Keratinocyte (primary cell): ENCODE measurements around the gene SFRP2. TPM values are rescaled to one million over a fixed set of nuclear protein-coding genes. Genes with fewer than 3 reads are reported as not detected.

Experiments used
- DNase-seq: peaks from one replicate; pipeline ENCODE4 v3.0.0-alpha.2; 2011; ENCODE audit warnings: low read depth, missing footprints, low spot score
- FAIRE-seq: peaks from 2 replicates; lab custom pipeline; 2011; peaks lifted over from hg19 to GRCh38; lab: Jason Lieb, UNC
- H2AFZ ChIP-seq: 2 replicates; pipeline ENCODE4 v1.6.0; 2012; ENCODE audit warnings: low read length, control low read depth, inconsistent platforms; ENCODE audit not compliant: control insufficient read depth
- H3K27ac ChIP-seq: 2 replicates; pipeline ENCODE4 v1.5.1; 2011; ENCODE audit warnings: low read length; ENCODE audit not compliant: control insufficient read depth, insufficient read depth
- H3K27me3 ChIP-seq: 3 replicates; pipeline ENCODE4 v1.6.0; 2011; ENCODE audit warnings: low read length; ENCODE audit not compliant: control insufficient read depth, insufficient read depth; ENCODE audit errors: extremely low read depth
- H3K36me3 ChIP-seq, 2 experiments: 2 replicates in 1 of 2; 3 replicates in 1 of 2; pipeline ENCODE4 v1.5.1; 2011; ENCODE audit warnings: low read length in 2 of 2, mild to moderate bottlenecking in 1 of 2; ENCODE audit not compliant: control insufficient read depth in 2 of 2, insufficient read depth in 2 of 2; ENCODE audit errors: extremely low read depth in 1 of 2
- H3K4me1 ChIP-seq: 3 replicates; pipeline ENCODE4 v1.5.1; 2011; ENCODE audit warnings: low read length; ENCODE audit not compliant: control insufficient read depth, insufficient read depth; ENCODE audit errors: extremely low read depth
- H3K4me2 ChIP-seq: 3 replicates; pipeline ENCODE4 v1.6.0; 2011; ENCODE audit warnings: low read depth, low read length; ENCODE audit not compliant: control insufficient read depth, insufficient read depth; ENCODE audit errors: extremely low read depth
- H3K4me3 ChIP-seq, 3 experiments: fragments of 200-600 bp in 1 of 3; sonication (generic) in 1 of 3; 2 replicates in 2 of 3; 3 replicates in 1 of 3; pipeline ENCODE4 v1.5.1; 2011 to 2016; ENCODE audit warnings: low read length in 3 of 3, mild to moderate bottlenecking in 3 of 3, control low read depth in 2 of 3, inconsistent platforms in 1 of 3, low read depth in 1 of 3, mixed read lengths in 1 of 3, mixed run types in 1 of 3, moderate library complexity in 1 of 3; ENCODE audit not compliant: control insufficient read depth in 2 of 3, insufficient read depth in 2 of 3; ENCODE audit errors: extremely low read depth in 1 of 3
- H3K79me2 ChIP-seq: 2 replicates; pipeline ENCODE4 v1.6.0; 2012; ENCODE audit warnings: low read length; ENCODE audit not compliant: control insufficient read depth, insufficient read depth
- H3K9ac ChIP-seq: 3 replicates; pipeline ENCODE4 v1.6.0; 2011; ENCODE audit warnings: low read length; ENCODE audit not compliant: control insufficient read depth, insufficient read depth; ENCODE audit errors: extremely low read depth
- H3K9me1 ChIP-seq: 3 replicates; pipeline ENCODE4 v1.6.0; 2011; ENCODE audit warnings: low read length; ENCODE audit not compliant: control insufficient read depth, insufficient read depth; ENCODE audit errors: extremely low read depth
- H3K9me3 ChIP-seq: 2 replicates; pipeline ENCODE4 v1.5.1; 2012; ENCODE audit warnings: low read depth, low read length; ENCODE audit not compliant: control insufficient read depth
- H4K20me1 ChIP-seq: 3 replicates; pipeline ENCODE4 v1.6.0; 2011; ENCODE audit warnings: low read length; ENCODE audit not compliant: control insufficient read depth, insufficient read depth; ENCODE audit errors: extremely low read depth
- CTCF ChIP-seq, 3 experiments: IDR thresholded peaks in 1 of 3; conservative IDR thresholded peaks in 1 of 3; optimal IDR thresholded peaks in 1 of 3; 2 replicates in 2 of 3; 3 replicates in 1 of 3; pipeline versions ENCODE3 to v1.5.1; 2011; ENCODE audit warnings: low read length in 3 of 3, mild to moderate bottlenecking in 3 of 3, moderate library complexity in 2 of 3, control low read depth in 1 of 3, inconsistent platforms in 1 of 3; ENCODE audit not compliant: insufficient read depth in 2 of 3; ENCODE audit errors: extremely low read depth in 1 of 3
- EZH2 ChIP-seq: IDR thresholded peaks from one replicate; pipeline ENCODE4 v1.6.1; 2012; ENCODE audit warnings: inconsistent platforms, mild to moderate bottlenecking, low read length, moderate library complexity
- dilution Hi-C: fragments of 300-500 bp; cut with MboI; formaldehyde crosslinking; loops from one replicate; pipeline ENCODE4 v1.7.0; 2020; ENCODE audit warnings: low sequenced_read_pairs; ENCODE audit not compliant: extremely low pct_ligation_motif_present
- polyA minus RNA-seq, 3 experiments: library from RNA; depleted of rRNA, polyadenylated mRNA; stranded (reverse); fragments of >200 nt; gene quantifications; 1 replicate in 1 of 3; 2 replicates in 1 of 3; 3 replicates in 1 of 3; pipeline ENCODE4 v1.2.3, GENCODE V29; 2011
- polyA plus RNA-seq, 5 experiments: library from polyadenylated mRNA; depleted of rRNA in 3 of 5; stranded (reverse) in 3 of 5; stranded (forward) in 1 of 5; unstranded in 1 of 5; fragments of >200 nt; gene quantifications; 1 replicate in 1 of 5; 2 replicates in 3 of 5; 3 replicates in 1 of 5; pipeline versions ENCODE4 v1.2.1 to v1.2.3, GENCODE V29; 2011 to 2012; ENCODE audit warnings: missing spikeins in 2 of 5, low read depth in 1 of 5, low replicate concordance in 1 of 5

Gene SFRP2
- polyA plus RNA-seq (not detected in 3 replicates), polyA minus RNA-seq (not detected in 3 replicates)
- polyA plus RNA-seq (2011; ENCODE audit: low read depth): not detected
- not detected in 2 replicates for polyA plus RNA-seq (2011; cell fraction: cytosol; rRNA removed)
- polyA plus RNA-seq (2011; cell fraction: nucleus; rRNA removed): not detected in 2 replicates
- not detected in 2 replicates for polyA plus RNA-seq (2012; ENCODE audit: low replicate concordance)
- polyA minus RNA-seq (2011; cell fraction: cytosol; rRNA and poly(A)+ RNA removed): not detected
- polyA minus RNA-seq (2011; cell fraction: nucleus; rRNA and poly(A)+ RNA removed): not detected in 2 replicates

- Histone ChIP-seq H3K4me3 (no peak within 1 kb of the TSS), H2AFZ (no peak within 1 kb of the TSS)
- dilution Hi-C loops: no loop called here
Measured at GRCh38 chr4:153788413-153789276, at the start of gene SFRP2. Gene SFRP2, minus strand, starts transcription at chr4:153789083. Its CDS starts 248 bp downstream, at chr4:153788835.

GRCh38 chr4:153838564-153838963, 49.7 kb upstream of the SFRP2 start:
- TF ChIP-seq EZH2: no peak
- no peak for TF ChIP-seq CTCF (optimal IDR thresholded peaks at IDR 0.05 in 1 of 3, IDR thresholded peaks at IDR 0.05 in 1 of 3, conservative IDR thresholded peaks at IDR 0.05 in 1 of 3; ENCODE audit: extremely low read depth in 1 of 3, insufficient read depth in 2 of 3, low read length in 3 of 3)
- Histone ChIP-seq H3K9me3 (no peaks in the 10 kb centered on the region), H3K4me2 (no peak overlapping the region), H3K4me3 (no peak overlapping the region), H3K27me3 (no peaks in the 10 kb centered on the region), H3K27ac (no peak overlapping the region), H3K9me1 (no peaks in the 10 kb centered on the region), H3K79me2 (no peaks in the 10 kb centered on the region), H3K4me1 (no peaks in the 10 kb centered on the region), H3K36me3 (no peaks in the 10 kb centered on the region), H4K20me1 (no peaks in the 10 kb centered on the region), H3K9ac (no peak overlapping the region), H2AFZ (no peak overlapping the region)
- dilution Hi-C loops: no loop called here
- FAIRE-seq (no peak), DNase-seq (no peak)

More at GRCh38 chr4:153788413-153789276, at the start of gene SFRP2:
- Histone ChIP-seq H3K4me1 (peaks cover 12% of the 10 kb centered on the region), H3K9ac (no peak within 1 kb of the TSS), H4K20me1 (peaks cover 2% of the 10 kb centered on the region), H3K27me3 (peaks cover 70% of the 10 kb centered on the region), H3K9me3 (no peaks in the 10 kb centered on the region), H3K4me2 (peak within 1 kb of the TSS; percentile 45), H3K9me1 (no peaks in the 10 kb centered on the region), H3K36me3 (no peaks in the 10 kb centered on the region), H3K79me2 (no peaks in the 10 kb centered on the region), H3K27ac (no peak within 1 kb of the TSS)
- FAIRE-seq (no peak), DNase-seq (no peak)
- peak; percentile 94 for TF ChIP-seq EZH2
- TF ChIP-seq CTCF (optimal IDR thresholded peaks at IDR 0.05 in 1 of 3, IDR thresholded peaks at IDR 0.05 in 1 of 3, conservative IDR thresholded peaks at IDR 0.05 in 1 of 3; ENCODE audit: extremely low read depth in 1 of 3, insufficient read depth in 2 of 3, low read length in 3 of 3): no peak
